Adrenal gland (tissue), 5 donors: Measurements from ENCODE around the gene KLHL14.

Source experiments
- CTCF ChIP-seq, 6 experiments: fragments of 450-650 bp in 4 of 6; fragments of 200-600 bp in 2 of 6; sonication (generic) in 1 of 6; IDR thresholded peaks; 1 replicate in 5 of 6; 2 replicates in 1 of 6; pipeline versions ENCODE4 v1.5.1 to v1.8.0; 2016 to 2021; ENCODE audit warnings: antibody characterized with exemption in 6 of 6, mild to moderate bottlenecking in 2 of 6, moderate library complexity in 1 of 6
- POLR2A ChIP-seq, 2 donors: fragments of 450-650 bp; IDR thresholded peaks; one replicate each; pipeline ENCODE4 v1.6.1; 2017; ENCODE audit warnings: antibody characterized with exemption in 2 of 2, mild to moderate bottlenecking in 2 of 2, moderate library complexity in 1 of 2
- donor health status: DM: no; HTN: no; CAD: no.

GRCh38 chr18:32661486-32662299, 111.1 kb downstream of the KLHL14 start:
- no peak for TF ChIP-seq POLR2A (IDR thresholded peaks at IDR 0.05)
- no peak for TF ChIP-seq CTCF (IDR thresholded peaks at IDR 0.05)
